Esophagus squamous epithelium (tissue), 4 donors: Measurements from ENCODE around the gene ARL5B.
"Not testable (repeated sequence)": the region's sequence is repeated elsewhere in the genome, so short reads cannot be mapped to it uniquely, and the experiment has no call there.

Source experiments
- POLR2A ChIP-seq, 4 donors: fragments of 450-650 bp; IDR thresholded peaks; one replicate each; pipeline ENCODE4 v1.6.1; 2017; ENCODE audit warnings: antibody characterized with exemption in 4 of 4, mild to moderate bottlenecking in 4 of 4, moderate library complexity in 3 of 4
- TF ChIP-seq, protein P1 (sequence below), 6 experiments: fragments of 450-650 bp in 4 of 6; fragments of 200-600 bp in 2 of 6; sonication (generic) in 2 of 6; IDR thresholded peaks; one replicate each; pipeline ENCODE4 v1.5.1; 2016 to 2019; ENCODE audit warnings: antibody characterized with exemption in 6 of 6, mild to moderate bottlenecking in 4 of 6, moderate library complexity in 4 of 6

DNA sequence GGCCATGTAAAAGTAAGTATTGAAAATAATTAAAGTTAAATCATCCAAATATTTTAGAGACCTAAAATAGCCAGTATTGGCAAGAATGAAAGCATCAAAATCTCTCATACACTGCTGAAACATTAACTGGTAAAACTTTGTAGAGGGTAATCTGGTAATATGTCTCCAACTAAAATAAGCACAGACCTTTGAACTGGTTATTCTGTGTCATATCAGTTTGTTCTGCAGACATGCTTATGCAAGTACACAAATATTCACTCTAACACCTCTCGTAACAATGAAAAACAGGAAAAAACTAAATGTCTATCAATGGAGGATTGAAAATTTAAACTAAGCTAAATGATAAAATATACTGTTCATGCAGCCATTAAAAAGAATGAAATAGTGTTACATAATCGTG is 19.5 kb upstream of the ARL5B start:
- TF ChIP-seq, protein P1, sequence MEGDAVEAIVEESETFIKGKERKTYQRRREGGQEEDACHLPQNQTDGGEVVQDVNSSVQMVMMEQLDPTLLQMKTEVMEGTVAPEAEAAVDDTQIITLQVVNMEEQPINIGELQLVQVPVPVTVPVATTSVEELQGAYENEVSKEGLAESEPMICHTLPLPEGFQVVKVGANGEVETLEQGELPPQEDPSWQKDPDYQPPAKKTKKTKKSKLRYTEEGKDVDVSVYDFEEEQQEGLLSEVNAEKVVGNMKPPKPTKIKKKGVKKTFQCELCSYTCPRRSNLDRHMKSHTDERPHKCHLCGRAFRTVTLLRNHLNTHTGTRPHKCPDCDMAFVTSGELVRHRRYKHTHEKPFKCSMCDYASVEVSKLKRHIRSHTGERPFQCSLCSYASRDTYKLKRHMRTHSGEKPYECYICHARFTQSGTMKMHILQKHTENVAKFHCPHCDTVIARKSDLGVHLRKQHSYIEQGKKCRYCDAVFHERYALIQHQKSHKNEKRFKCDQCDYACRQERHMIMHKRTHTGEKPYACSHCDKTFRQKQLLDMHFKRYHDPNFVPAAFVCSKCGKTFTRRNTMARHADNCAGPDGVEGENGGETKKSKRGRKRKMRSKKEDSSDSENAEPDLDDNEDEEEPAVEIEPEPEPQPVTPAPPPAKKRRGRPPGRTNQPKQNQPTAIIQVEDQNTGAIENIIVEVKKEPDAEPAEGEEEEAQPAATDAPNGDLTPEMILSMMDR (IDR thresholded peaks at IDR 0.05): not testable (repeated sequence)
- not testable (repeated sequence) for TF ChIP-seq POLR2A (IDR thresholded peaks at IDR 0.05)
